ENCODE measurements around the gene CCDC85A.

- TF ChIP-seq, protein P1, sequence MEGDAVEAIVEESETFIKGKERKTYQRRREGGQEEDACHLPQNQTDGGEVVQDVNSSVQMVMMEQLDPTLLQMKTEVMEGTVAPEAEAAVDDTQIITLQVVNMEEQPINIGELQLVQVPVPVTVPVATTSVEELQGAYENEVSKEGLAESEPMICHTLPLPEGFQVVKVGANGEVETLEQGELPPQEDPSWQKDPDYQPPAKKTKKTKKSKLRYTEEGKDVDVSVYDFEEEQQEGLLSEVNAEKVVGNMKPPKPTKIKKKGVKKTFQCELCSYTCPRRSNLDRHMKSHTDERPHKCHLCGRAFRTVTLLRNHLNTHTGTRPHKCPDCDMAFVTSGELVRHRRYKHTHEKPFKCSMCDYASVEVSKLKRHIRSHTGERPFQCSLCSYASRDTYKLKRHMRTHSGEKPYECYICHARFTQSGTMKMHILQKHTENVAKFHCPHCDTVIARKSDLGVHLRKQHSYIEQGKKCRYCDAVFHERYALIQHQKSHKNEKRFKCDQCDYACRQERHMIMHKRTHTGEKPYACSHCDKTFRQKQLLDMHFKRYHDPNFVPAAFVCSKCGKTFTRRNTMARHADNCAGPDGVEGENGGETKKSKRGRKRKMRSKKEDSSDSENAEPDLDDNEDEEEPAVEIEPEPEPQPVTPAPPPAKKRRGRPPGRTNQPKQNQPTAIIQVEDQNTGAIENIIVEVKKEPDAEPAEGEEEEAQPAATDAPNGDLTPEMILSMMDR (IDR thresholded peaks at IDR 0.05) = no peak
- no peak for TF ChIP-seq POLR2A (IDR thresholded peaks at IDR 0.05)
Measured at GRCh38 chr2:56185101-56185581, 1.4 kb downstream of the CCDC85A start.

All from lower leg skin (tissue), 3 donors.